ENCODE data around the gene FAM131A. TPM values are rescaled to one million over a fixed set of nuclear protein-coding genes. Genes with fewer than 3 reads are reported as not detected.

FAM131A gene
- total RNA-seq, 1 experiment from 2014 or later = 14.4 TPM

- Histone ChIP-seq H2BK20ac (ENCODE audit: low read depth, low read length, poor library complexity, severe bottlenecking) (no peak overlapping the region), H4K8ac (replicated peaks; ENCODE audit: insufficient read length, low read depth, low read length) (no peak overlapping the region), H3T11ph (ENCODE audit: low read length) (no peak overlapping the region), H4K5ac (ENCODE audit: insufficient read length, low read depth, low read length) (no peak overlapping the region), H3K4me1 (ENCODE audit: insufficient read depth, low read length) (no peaks in the 10 kb centered on the region), H3K56ac (ENCODE audit: insufficient read length, low read depth, low read length) (no peak overlapping the region), H3K18ac (ENCODE audit: insufficient read length, low read depth, low read length) (no peak overlapping the region), H4K20me1 (ENCODE audit: control insufficient read depth, insufficient read depth, insufficient read length) (peaks cover 2% of the 10 kb centered on the region), H3K27me3 (ENCODE audit: insufficient read depth, low read length) (peaks cover 23% of the 10 kb centered on the region), H3K4ac (ENCODE audit: low read depth, low read length) (no peak overlapping the region), H2AFZ (ENCODE audit: low read length) (no peak overlapping the region), H3K14ac (ENCODE audit: insufficient read depth, low read length) (no peak overlapping the region), H3K27ac (ENCODE audit: insufficient read length, low read depth, low read length) (no peak overlapping the region), H3K9me3 (ENCODE audit: control insufficient read depth, low read depth, low read length) (no peaks in the 10 kb centered on the region), H2AK5ac (ENCODE audit: insufficient read length, low read length) (no peak overlapping the region), H3K4me2 (ENCODE audit: insufficient read depth, insufficient read length, low read length) (no peak overlapping the region), H2BK15ac (ENCODE audit: low read depth, low read length) (no peak overlapping the region), H3K79me1 (ENCODE audit: insufficient read depth, low read depth, low read length, poor library complexity, severe bottlenecking) (no peaks in the 10 kb centered on the region), H3K23me2 (ENCODE audit: insufficient read length, low read depth, low read length, poor library complexity, severe bottlenecking) (peaks cover 9% of the 10 kb centered on the region), H4K91ac (ENCODE audit: insufficient read length, low read depth, low read length) (no peak overlapping the region), H3K23ac (ENCODE audit: insufficient read length, low read depth, low read length) (no peak overlapping the region), H2BK120ac (ENCODE audit: low read depth, low read length, poor library complexity, severe bottlenecking) (no peak overlapping the region), H3K9ac (ENCODE audit: extremely low read depth, insufficient read length, low read length) (no peak overlapping the region), H2BK5ac (ENCODE audit: insufficient read length, low read length) (no peak overlapping the region), H3K79me2 (ENCODE audit: insufficient read depth, low read length) (no peaks in the 10 kb centered on the region), H2BK12ac (ENCODE audit: insufficient read length, low read depth, low read length) (no peak overlapping the region)
- Mint-ChIP-seq H3K4me1 (peaks cover 3 to 5% of the 10 kb centered on the region in 2 experiments), H3K36me3 (ENCODE audit: insufficient read depth in 1 of 3, low read depth in 3 of 3) (no peaks in the 10 kb centered on the region), H3K27ac (no peak overlapping the region), H3K9me3 (peaks cover 0 to 3% of the 10 kb centered on the region in 2 experiments; a peak in 3 of 5 replicates), H3K4me3 (no peak overlapping the region), H3K27me3 (ENCODE audit: low read depth) (peaks cover 56% of the 10 kb centered on the region)
- no peak for DNase-seq
- TF ChIP-seq CTCF (conservative IDR thresholded peaks at IDR 0.05) = no peak
- no CpG with 5 or more reads among the region's 9 CpGs for WGBS (ENCODE audit: extremely low coverage, insufficient read length, low lambda C conversion rate)
These were observed 46.9 kb downstream of the FAM131A start for GRCh38 chr3:184384342-184384741.

All from H9 (cell line).